Endodermal cell (in vitro differentiated cells): ENCODE results near the gene GPHN. TPM values are rescaled to one million over a fixed set of nuclear protein-coding genes. Genes with fewer than 3 reads are reported as not detected.

Experiments
- DNase-seq: peaks from one replicate; pipeline ENCODE4 v3.0.0-alpha.2; 2017
- H3K27ac ChIP-seq: 2 replicates; pipeline ENCODE4 v1.5.1; 2013; ENCODE audit warnings: mild to moderate bottlenecking, low read depth, low read length, moderate library complexity
- H3K27me3 ChIP-seq: 2 replicates; pipeline ENCODE4 v1.6.1; 2013; ENCODE audit warnings: mild to moderate bottlenecking, low read length, moderate library complexity; ENCODE audit not compliant: insufficient read depth, control insufficient read depth, poor library complexity, severe bottlenecking
- H3K36me3 ChIP-seq: 2 replicates; pipeline ENCODE4 v1.7.0; 2013; ENCODE audit warnings: mild to moderate bottlenecking, low read length, moderate library complexity; ENCODE audit not compliant: control insufficient read depth, insufficient read depth
- H3K4me1 ChIP-seq: one replicate; pipeline ENCODE4 v1.7.0; 2013; ENCODE audit warnings: low read length; ENCODE audit not compliant: control insufficient read depth, insufficient read depth
- H3K4me3 ChIP-seq: 2 replicates; pipeline ENCODE4 v1.5.1; 2013; ENCODE audit warnings: mild to moderate bottlenecking, low read length, moderate library complexity
- H3K9ac ChIP-seq: 2 replicates; pipeline ENCODE4 v1.6.1; 2013; ENCODE audit warnings: mild to moderate bottlenecking, low read length, moderate library complexity; ENCODE audit not compliant: poor library complexity, severe bottlenecking; ENCODE audit errors: extremely low read depth
- H3K9me3 ChIP-seq: 2 replicates; pipeline ENCODE4 v1.6.1; 2013; ENCODE audit warnings: mild to moderate bottlenecking, low read length, moderate library complexity; ENCODE audit not compliant: control insufficient read depth
- H3K27ac Mint-ChIP-seq: 2 replicates; pipeline ENCODE4 v1.8.0; 2020; ENCODE audit warnings: mixed read lengths
- H3K27me3 Mint-ChIP-seq: 2 replicates; pipeline ENCODE4 v1.8.0; 2021; ENCODE audit warnings: mild to moderate bottlenecking, mixed read lengths; ENCODE audit not compliant: insufficient read depth
- H3K36me3 Mint-ChIP-seq: 2 replicates; pipeline ENCODE4 v1.8.0; 2020; ENCODE audit warnings: low read depth, mixed read lengths
- H3K4me1 Mint-ChIP-seq: 2 replicates; pipeline ENCODE4 v1.8.0; 2020; ENCODE audit warnings: mixed read lengths
- H3K4me3 Mint-ChIP-seq: 2 replicates; pipeline ENCODE4 v1.8.0; 2020; ENCODE audit warnings: mild to moderate bottlenecking, moderate library complexity, mixed read lengths
- H3K9me3 Mint-ChIP-seq: 2 replicates; pipeline ENCODE4 v1.8.0; 2020; ENCODE audit warnings: mild to moderate bottlenecking, mixed read lengths
- WGBS, 2 experiments: methylation state at CpG; one replicate each; pipeline versions ENCODE4 v1.1.5 to v1.1.7; 2013; ENCODE audit warnings: missing lambda C conversion rate in 2 of 2, mixed read lengths in 1 of 2; ENCODE audit not compliant: insufficient coverage in 1 of 2, insufficient read length in 1 of 2; 5-methylcytosine and 5-hydroxymethylcytosine counted together
- total RNA-seq, 2 donors: library from RNA; stranded (reverse); fragmentation: NEBNext Ultra II Directional in 1 of 2; extraction: Animal tissue kit (Norgen Biotek cat#: 25700) in 1 of 2; gene quantifications; 2 replicates in 1 of 2; 3 replicates in 1 of 2; pipeline ENCODE4 v1.2.1, GENCODE V29; 2021
- TF ChIP-seq, protein P1 (sequence below): fragments of 200-600 bp; sonication (generic); conservative IDR thresholded peaks from 2 replicates; pipeline ENCODE4 v1.5.0; 2021; ENCODE audit warnings: antibody characterized with exemption, mild to moderate bottlenecking

The GPHN gene
- total RNA-seq, 2 donors from 2014 or later, result 12.4 to 15.0 TPM

DNA sequence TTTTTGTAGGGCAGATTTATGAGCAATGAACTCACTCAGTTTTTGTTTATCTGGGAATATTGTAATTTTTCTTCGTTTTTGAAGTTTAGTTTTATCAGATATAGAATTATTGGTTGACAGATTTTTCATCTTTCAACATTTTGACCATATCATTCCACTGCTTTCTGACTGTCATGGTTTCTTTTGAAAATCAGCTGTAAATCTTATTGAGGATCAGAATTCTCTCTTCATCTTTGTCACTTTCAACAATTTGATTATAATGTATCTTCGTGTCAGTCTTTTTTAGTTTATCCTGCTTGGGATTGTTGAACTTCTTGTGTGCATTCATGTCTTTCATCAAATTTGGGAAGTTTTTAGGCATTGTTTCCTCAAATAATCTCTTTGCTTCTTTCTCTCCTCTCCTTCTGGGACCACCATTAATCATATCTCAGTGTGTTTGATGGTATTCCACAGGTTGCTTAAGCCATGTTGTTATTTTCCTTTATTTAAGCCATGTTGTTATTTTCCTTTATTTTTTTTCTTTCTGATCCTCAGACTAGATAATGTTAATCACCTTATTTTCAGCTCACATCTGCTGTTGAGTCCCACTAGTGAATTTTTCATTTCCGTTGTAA, 451.6 kb downstream of the GPHN start:
- H3K36me3 Mint-ChIP-seq, result peaks cover 12% of the 10 kb centered on the region
- H3K27me3 Mint-ChIP-seq, result no peaks in the 10 kb centered on the region
- Histone ChIP-seq H3K27me3 (no peaks in the 10 kb centered on the region), H3K9me3 (peaks cover 17% of the 10 kb centered on the region), H3K36me3 (no peaks in the 10 kb centered on the region), H3K4me1 (no peaks in the 10 kb centered on the region), H3K27ac (no peak overlapping the region), H3K4me3 (no peak overlapping the region), H3K9ac (no peak overlapping the region)
- no peak overlapping the region for H3K27ac Mint-ChIP-seq
- WGBS, 2 experiments, result 90 to 96% methylated on average over 2 of the region's 3 CpGs
- H3K9me3 Mint-ChIP-seq, result peaks cover 24% of the 10 kb centered on the region
- H3K4me1 Mint-ChIP-seq, result no peaks in the 10 kb centered on the region
- TF ChIP-seq, protein P1, sequence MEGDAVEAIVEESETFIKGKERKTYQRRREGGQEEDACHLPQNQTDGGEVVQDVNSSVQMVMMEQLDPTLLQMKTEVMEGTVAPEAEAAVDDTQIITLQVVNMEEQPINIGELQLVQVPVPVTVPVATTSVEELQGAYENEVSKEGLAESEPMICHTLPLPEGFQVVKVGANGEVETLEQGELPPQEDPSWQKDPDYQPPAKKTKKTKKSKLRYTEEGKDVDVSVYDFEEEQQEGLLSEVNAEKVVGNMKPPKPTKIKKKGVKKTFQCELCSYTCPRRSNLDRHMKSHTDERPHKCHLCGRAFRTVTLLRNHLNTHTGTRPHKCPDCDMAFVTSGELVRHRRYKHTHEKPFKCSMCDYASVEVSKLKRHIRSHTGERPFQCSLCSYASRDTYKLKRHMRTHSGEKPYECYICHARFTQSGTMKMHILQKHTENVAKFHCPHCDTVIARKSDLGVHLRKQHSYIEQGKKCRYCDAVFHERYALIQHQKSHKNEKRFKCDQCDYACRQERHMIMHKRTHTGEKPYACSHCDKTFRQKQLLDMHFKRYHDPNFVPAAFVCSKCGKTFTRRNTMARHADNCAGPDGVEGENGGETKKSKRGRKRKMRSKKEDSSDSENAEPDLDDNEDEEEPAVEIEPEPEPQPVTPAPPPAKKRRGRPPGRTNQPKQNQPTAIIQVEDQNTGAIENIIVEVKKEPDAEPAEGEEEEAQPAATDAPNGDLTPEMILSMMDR, result no peak
- H3K4me3 Mint-ChIP-seq, result no peak overlapping the region
- no peak for DNase-seq

DNA sequence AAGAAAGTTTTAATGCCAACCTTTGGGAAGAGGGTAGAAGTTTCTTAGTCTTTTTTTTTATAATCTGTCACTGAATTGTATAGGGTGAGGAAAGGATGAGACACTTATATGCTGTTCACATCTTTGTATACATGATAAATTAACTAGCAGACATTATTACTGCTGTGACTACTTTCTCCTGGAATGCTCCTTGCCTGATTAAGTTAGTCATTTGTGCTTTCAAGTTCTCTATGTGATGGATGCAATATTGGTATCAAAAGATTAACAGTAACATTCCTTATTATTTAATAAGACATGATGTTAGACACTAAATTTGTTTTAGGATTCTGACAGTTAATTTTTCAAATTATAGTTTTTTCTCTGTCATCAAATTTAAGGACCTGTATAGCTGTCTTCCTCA, 457.9 kb downstream of the GPHN start:
- TF ChIP-seq, protein P1, result no peak
- H3K27me3 Mint-ChIP-seq, result no peaks in the 10 kb centered on the region
- H3K4me1 ChIP-seq, result no peaks in the 10 kb centered on the region
- no peaks in the 10 kb centered on the region for H3K9me3 Mint-ChIP-seq
- no peaks in the 10 kb centered on the region for H3K36me3 Mint-ChIP-seq
- no peak overlapping the region for H3K27ac Mint-ChIP-seq
- no peak overlapping the region for H3K4me3 ChIP-seq
- H3K27ac ChIP-seq, result no peak overlapping the region
- no peaks in the 10 kb centered on the region for H3K4me1 Mint-ChIP-seq
- DNase-seq, result no peak
- H3K9me3 ChIP-seq, result no peaks in the 10 kb centered on the region
- H3K36me3 ChIP-seq, result peaks cover 3% of the 10 kb centered on the region
- H3K27me3 ChIP-seq, result no peaks in the 10 kb centered on the region
- no peak overlapping the region for H3K4me3 Mint-ChIP-seq
- no peak overlapping the region for H3K9ac ChIP-seq

DNA sequence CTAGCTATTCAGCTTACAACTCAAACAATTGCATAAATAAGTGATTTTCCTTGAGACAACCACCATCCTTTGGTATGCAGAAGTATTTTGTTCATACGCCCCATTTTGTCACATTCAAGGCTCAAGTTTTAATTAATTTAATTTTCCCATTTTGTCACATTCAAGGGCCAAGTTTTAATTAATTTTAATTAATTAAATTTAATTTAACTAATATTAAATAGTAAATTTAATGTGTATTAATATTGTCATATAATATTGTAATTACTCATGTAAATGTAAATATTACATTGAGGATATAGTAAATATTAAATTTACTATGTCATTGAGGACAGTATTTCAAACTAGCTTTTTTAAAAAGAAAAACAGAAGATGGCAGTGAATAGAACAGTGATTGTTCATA, 464.5 kb downstream of the GPHN start:
- Mint-ChIP-seq H3K4me1 (no peaks in the 10 kb centered on the region), H3K27ac (no peak overlapping the region), H3K4me3 (no peak overlapping the region), H3K36me3 (no peaks in the 10 kb centered on the region), H3K27me3 (no peaks in the 10 kb centered on the region), H3K9me3 (no peaks in the 10 kb centered on the region)
- no peak for DNase-seq
- Histone ChIP-seq H3K4me1 (no peaks in the 10 kb centered on the region), H3K4me3 (no peak overlapping the region), H3K9ac (no peak overlapping the region), H3K36me3 (no peaks in the 10 kb centered on the region), H3K27ac (no peak overlapping the region), H3K9me3 (no peaks in the 10 kb centered on the region), H3K27me3 (no peaks in the 10 kb centered on the region)
- WGBS, 2 experiments, result 88% methylated on average over 1 of the region's 1 CpG; no CpG with 5 or more reads in 1 of the 2 experiments
- TF ChIP-seq, protein P1, result no peak
